ENCODE results near the gene CERS4. TPM values are rescaled to one million over a fixed set of nuclear protein-coding genes. Genes with fewer than 3 reads are reported as not detected.

The CERS4 gene
- total and polyA plus RNA-seq, 2 donors (not counting 1 experiment from before 2014, with no cell fraction given), result 104 to 125 TPM

GRCh38 chr19:8238251-8238650, 29.1 kb downstream of the CERS4 start:
- H3K27ac ChIP-seq (ENCODE audit: low read length in 2 of 2), result peak overlapping the region in 1 of 2 donors; percentile 43
- ChIA-PET CTCF (interaction anchor here (0.9 to 1.2 kb wide), 2 partner anchors 13 to 25 kb away, joined by 4 to 5 read pairs; no protein-coding TSS in a partner anchor), POLR2A (no interaction called here)
- peaks cover 0 to 9% of the 10 kb centered on the region in 2 experiments for H3K36me3 ChIP-seq (replicated peaks in 1 of 2; ENCODE audit: control extremely low read depth in 1 of 2, control insufficient read depth in 1 of 2, extremely low read depth in 1 of 2, insufficient read depth in 2 of 2, low read length in 1 of 2)
- peaks cover 0 to 16% (median 8%) of the 10 kb centered on the region in 3 donors for H3K9me3 ChIP-seq (ENCODE audit: control extremely low read depth in 1 of 3, control insufficient read depth in 2 of 3, insufficient read depth in 1 of 3, low read length in 2 of 3)
- 100% methylated on average over 1 of the region's 1 CpG for WGBS (ENCODE audit: insufficient coverage)
- H2AFZ ChIP-seq (ENCODE audit: insufficient read depth, low read depth, low read length, poor library complexity, severe bottlenecking), result no peak overlapping the region
- TF ChIP-seq EZH2 (IDR thresholded peaks at IDR 0.05; ENCODE audit: borderline replicate concordance, insufficient read depth, low read depth, low read length, poor library complexity, severe bottlenecking), result no peak
- TF ChIP-seq CTCF (IDR thresholded peaks at IDR 0.05), result no peak
- Mint-ChIP-seq H3K4me1 (peaks cover 43% of the 10 kb centered on the region), H3K9me3 (ENCODE audit: insufficient read depth) (no peaks in the 10 kb centered on the region), H3K4me3 (no peak overlapping the region), H3K27me3 (no peaks in the 10 kb centered on the region), H3K27ac (peak overlapping the region; percentile 65)
- DNase-seq (no peak), ATAC-seq (ENCODE audit: low read depth) (no peak)
- H3K27me3 ChIP-seq (replicated peaks in 1 of 4; ENCODE audit: control extremely low read depth in 1 of 4, control insufficient read depth in 3 of 4, insufficient read depth in 4 of 4, low read length in 3 of 4), result no peaks in the 10 kb centered on the region
- H3K79me2 ChIP-seq (ENCODE audit: control insufficient read depth, insufficient read depth, low read length), result peaks cover 70% of the 10 kb centered on the region
- intact Hi-C loops (cut with micrococcal nuclease), result no loop called here
- H3K9ac ChIP-seq (ENCODE audit: low read length), result no peak overlapping the region
- H4K20me1 ChIP-seq (ENCODE audit: control insufficient read depth, insufficient read depth, low read length, poor library complexity, severe bottlenecking), result peaks cover 46% of the 10 kb centered on the region
- peaks cover 20 to 29% of the 10 kb centered on the region in 2 donors for H3K4me1 ChIP-seq (ENCODE audit: control insufficient read depth in 2 of 2, insufficient read depth in 2 of 2, low read length in 2 of 2)
- no peak overlapping the region for H3K4me2 ChIP-seq (replicated peaks; ENCODE audit: low read depth, low read length, poor library complexity, severe bottlenecking)
- no peak overlapping the region for H3K4me3 ChIP-seq (ENCODE audit: control extremely low read depth in 1 of 5, extremely low read depth in 1 of 5, insufficient read depth in 1 of 5, low read depth in 2 of 5, low read length in 4 of 5)

DNA sequence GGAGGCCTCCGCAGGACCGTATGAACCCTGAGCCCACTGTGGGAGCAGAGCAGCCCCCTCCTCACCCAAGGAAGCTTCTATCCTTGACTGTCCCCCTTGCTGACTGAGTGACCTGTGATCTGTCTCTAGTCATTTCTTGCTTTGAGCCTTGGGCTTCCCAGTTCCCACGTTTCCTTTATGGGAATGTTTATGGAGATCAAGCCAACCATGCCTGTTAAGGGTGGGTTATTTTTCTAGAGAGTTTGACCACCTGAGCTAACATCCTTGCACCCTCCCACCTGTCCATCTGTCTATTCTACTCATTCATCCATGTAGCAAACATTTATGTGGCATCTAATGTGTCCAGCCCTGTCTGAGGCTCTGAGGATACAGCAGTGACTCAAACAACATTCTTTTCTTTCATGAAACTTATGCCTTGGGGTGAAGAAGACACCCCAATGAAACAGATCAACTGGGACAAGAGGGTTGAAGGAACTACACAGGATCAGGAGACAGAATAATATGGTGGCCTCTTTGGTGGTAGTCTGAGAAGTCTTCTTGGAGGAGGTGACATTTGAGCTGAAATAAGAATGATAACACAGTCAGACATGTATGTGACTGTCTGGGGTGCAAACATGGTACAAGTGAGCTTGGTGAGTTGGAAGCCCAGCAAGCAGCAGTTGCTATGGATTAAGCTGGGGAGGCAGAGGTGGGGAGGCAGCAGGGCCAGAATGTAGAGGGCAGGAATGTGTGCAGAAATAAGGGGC, 30.5 kb downstream of the CERS4 start:
- Histone ChIP-seq H3K4me2 (replicated peaks; ENCODE audit: low read depth, low read length, poor library complexity, severe bottlenecking) (peak overlapping the region; percentile 61), H2AFZ (ENCODE audit: insufficient read depth, low read depth, low read length, poor library complexity, severe bottlenecking) (no peak overlapping the region), H3K27ac (ENCODE audit: low read length in 2 of 2) (peak overlapping the region in 1 of 2 donors; percentile 21)

More for the DNA sequence above, 30.5 kb downstream of the CERS4 start:
- peak overlapping the region; percentile 13 for H3K9ac ChIP-seq (ENCODE audit: low read length)
- ChIA-PET POLR2A (interaction anchor here (0.6 to 1.4 kb wide), 3 partner anchors 45 to 410 kb away, joined by 3 to 5 read pairs (median 4); no protein-coding TSS in a partner anchor), CTCF (interaction anchor here (0.5 to 4.6 kb wide), 6 partner anchors 10 to 244 kb away, joined by 3 to 29 read pairs (median 4); no protein-coding TSS in a partner anchor)
- H3K79me2 ChIP-seq (ENCODE audit: control insufficient read depth, insufficient read depth, low read length), result peaks cover 61% of the 10 kb centered on the region
- 100% methylated on average over 2 of the region's 3 CpGs for WGBS (ENCODE audit: insufficient coverage)
- TF ChIP-seq EZH2 (IDR thresholded peaks at IDR 0.05; ENCODE audit: borderline replicate concordance, insufficient read depth, low read depth, low read length, poor library complexity, severe bottlenecking), result no peak
- TF ChIP-seq CTCF (IDR thresholded peaks at IDR 0.05), result no peak
- H3K27me3 ChIP-seq (replicated peaks in 1 of 4; ENCODE audit: control extremely low read depth in 1 of 4, control insufficient read depth in 3 of 4, insufficient read depth in 4 of 4, low read length in 3 of 4), result no peaks in the 10 kb centered on the region
- Mint-ChIP-seq H3K27ac (peak overlapping the region; percentile 77), H3K4me3 (peak overlapping the region; percentile 73), H3K4me1 (peaks cover 52% of the 10 kb centered on the region), H3K27me3 (no peaks in the 10 kb centered on the region), H3K9me3 (ENCODE audit: insufficient read depth) (no peaks in the 10 kb centered on the region)
- intact Hi-C loops (cut with micrococcal nuclease), result loop anchor here (5.0 kb wide), 1 partner anchor 47 kb away; no protein-coding TSS in a partner anchor
- peaks cover 43% of the 10 kb centered on the region for H4K20me1 ChIP-seq (ENCODE audit: control insufficient read depth, insufficient read depth, low read length, poor library complexity, severe bottlenecking)
- H3K9me3 ChIP-seq (ENCODE audit: control extremely low read depth in 1 of 3, control insufficient read depth in 2 of 3, insufficient read depth in 1 of 3, low read length in 2 of 3), result peaks cover 0 to 20% (median 10%) of the 10 kb centered on the region in 3 donors
- H3K4me3 ChIP-seq (ENCODE audit: control extremely low read depth in 1 of 5, extremely low read depth in 1 of 5, insufficient read depth in 1 of 5, low read depth in 2 of 5, low read length in 4 of 5), result peak overlapping the region in 1 of 5 experiments; percentile 9
- ATAC-seq (ENCODE audit: low read depth) (no peak), DNase-seq (no peak)
- peaks cover 0 to 10% of the 10 kb centered on the region in 2 experiments for H3K36me3 ChIP-seq (replicated peaks in 1 of 2; ENCODE audit: control extremely low read depth in 1 of 2, control insufficient read depth in 1 of 2, extremely low read depth in 1 of 2, insufficient read depth in 2 of 2, low read length in 1 of 2)
- peaks cover 20 to 29% of the 10 kb centered on the region in 2 donors for H3K4me1 ChIP-seq (ENCODE audit: control insufficient read depth in 2 of 2, insufficient read depth in 2 of 2, low read length in 2 of 2)
